HG02623 (cell line): ENCODE measurements around the gene PLEKHJ1.
A peak's percentile ranks its signal among the peaks of the same experiment; 100 is the strongest.

Experiments used
- ATAC-seq: cut with Tn5 transposase; IDR thresholded peaks from one replicate; pipeline ENCODE4 v1.9.1; 2021; ENCODE audit warnings: moderate library complexity; ENCODE audit not compliant: unreplicated experiment

The PLEKHJ1 gene

DNA sequence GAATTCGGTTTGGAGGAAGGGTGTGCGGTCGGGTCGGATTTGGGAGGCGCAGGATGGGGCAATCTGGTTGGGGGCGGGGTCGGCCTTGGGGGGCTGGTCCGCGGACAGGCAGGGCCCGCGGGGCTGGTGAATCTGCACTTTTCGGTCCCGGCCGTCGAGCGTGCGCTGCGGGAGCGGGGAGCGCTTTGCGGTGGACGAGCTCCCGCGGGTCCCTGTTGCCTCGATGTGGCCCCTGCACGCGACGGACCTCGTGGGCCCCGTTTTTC, 34.0 kb upstream of the PLEKHJ1 start:
- no peak for ATAC-seq

- ATAC-seq: peak; percentile 47
Measured at GRCh38 chr19:2269244-2270156, 33.4 kb upstream of the PLEKHJ1 start.

- no peak for ATAC-seq
Measured at GRCh38 chr19:2268861-2269243, 32.7 kb upstream of the PLEKHJ1 start.

- no peak for ATAC-seq
Measured at GRCh38 chr19:2268480-2268830, 32.3 kb upstream of the PLEKHJ1 start.

- ATAC-seq: no peak
Measured at GRCh38 chr19:2266183-2266993, 30.3 kb upstream of the PLEKHJ1 start.

DNA sequence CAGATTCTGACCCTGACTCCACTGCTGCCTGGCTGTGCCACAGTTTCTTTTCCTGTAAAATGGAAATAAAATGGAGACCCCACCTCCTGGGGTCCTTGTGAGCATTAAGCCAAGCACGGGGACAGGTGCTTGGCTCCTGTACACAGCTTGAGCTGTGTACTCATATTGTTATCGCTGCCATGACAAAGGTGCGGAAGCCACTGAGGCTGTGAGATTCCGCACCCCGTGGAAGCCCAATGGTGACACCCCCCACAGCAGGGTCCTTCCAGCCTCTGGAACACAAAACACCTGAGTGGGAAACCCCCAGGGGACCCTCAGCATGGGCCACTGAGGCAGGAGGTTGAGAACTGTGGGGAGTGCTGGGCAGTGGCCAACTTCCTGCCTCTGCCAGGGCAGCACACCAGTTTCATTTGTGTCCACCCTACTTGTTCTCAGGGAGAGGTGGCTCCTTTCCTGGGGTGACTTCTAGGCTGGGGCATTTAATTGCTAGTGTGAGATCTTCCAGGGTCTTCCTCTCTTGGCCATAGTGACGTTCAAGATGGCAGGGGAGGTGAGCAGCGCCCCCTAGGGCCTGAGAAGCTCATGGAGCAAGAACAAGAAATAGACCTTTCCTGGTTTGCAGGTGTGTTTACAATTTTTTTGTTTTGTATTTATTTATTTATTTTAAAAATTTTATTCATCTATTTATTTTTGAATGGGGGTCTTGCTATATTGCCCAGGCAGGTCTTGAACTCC, 25.5 kb upstream of the PLEKHJ1 start:
- ATAC-seq: no peak

DNA sequence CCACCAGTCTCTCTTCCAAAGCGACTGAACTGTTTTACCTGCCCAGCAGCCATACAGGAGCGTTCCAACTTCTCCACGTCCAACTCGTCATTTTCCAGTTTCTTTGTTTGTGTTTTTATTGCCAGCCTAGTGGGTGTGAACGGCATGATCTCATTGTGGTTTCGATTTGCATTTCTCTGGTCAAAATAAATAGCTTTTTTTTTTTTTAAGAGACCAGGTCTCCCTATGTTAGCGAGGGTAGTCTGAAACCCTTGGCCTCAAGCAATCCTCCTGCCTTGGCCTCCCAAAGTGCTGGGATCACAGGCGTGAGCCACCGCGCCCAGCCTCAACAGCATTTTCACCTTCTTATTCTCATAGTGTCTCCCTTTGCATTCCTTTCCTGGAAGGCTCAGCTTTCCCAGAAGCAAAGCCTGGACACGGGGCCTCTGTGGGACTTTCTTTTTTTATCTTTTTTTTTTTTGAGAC, 24.2 kb upstream of the PLEKHJ1 start:
- ATAC-seq: no peak

GRCh38 chr19:2259336-2259735, 23.2 kb upstream of the PLEKHJ1 start:
- ATAC-seq: no peak

GRCh38 chr19:2255982-2256685, 20.0 kb upstream of the PLEKHJ1 start, which contains the start of gene JSRP1:
JSRP1 (minus strand) TSS chr19:2256417; CDS start chr19:2255314, 1,103 bp downstream.
- no peak for ATAC-seq

GRCh38 chr19:2255112-2255845, 19.1 kb upstream of the PLEKHJ1 start:
- ATAC-seq: no peak

- ATAC-seq: no peak
Measured at GRCh38 chr19:2254064-2254872, 18.1 kb upstream of the PLEKHJ1 start.

GRCh38 chr19:2253106-2254063, 17.3 kb upstream of the PLEKHJ1 start:
- no peak for ATAC-seq

DNA sequence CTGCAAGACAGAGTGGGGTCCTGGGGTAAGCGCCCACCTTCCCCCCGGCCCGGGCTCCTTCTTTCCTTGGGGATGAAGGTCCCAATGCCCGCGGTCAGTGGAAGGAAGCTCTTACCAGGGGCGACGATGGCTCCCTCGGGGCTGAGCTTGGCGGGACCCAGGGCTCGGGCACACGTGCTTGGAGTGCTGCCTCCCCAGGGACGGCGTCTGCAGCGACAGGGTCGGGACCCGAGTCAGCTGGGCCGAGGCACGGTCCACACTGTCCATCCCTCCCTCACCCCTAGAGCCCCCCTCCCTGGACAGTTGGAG, 16.6 kb upstream of the PLEKHJ1 start:
- ATAC-seq: no peak

GRCh38 chr19:2252055-2252796, 16.1 kb upstream of the PLEKHJ1 start:
- ATAC-seq: no peak

DNA sequence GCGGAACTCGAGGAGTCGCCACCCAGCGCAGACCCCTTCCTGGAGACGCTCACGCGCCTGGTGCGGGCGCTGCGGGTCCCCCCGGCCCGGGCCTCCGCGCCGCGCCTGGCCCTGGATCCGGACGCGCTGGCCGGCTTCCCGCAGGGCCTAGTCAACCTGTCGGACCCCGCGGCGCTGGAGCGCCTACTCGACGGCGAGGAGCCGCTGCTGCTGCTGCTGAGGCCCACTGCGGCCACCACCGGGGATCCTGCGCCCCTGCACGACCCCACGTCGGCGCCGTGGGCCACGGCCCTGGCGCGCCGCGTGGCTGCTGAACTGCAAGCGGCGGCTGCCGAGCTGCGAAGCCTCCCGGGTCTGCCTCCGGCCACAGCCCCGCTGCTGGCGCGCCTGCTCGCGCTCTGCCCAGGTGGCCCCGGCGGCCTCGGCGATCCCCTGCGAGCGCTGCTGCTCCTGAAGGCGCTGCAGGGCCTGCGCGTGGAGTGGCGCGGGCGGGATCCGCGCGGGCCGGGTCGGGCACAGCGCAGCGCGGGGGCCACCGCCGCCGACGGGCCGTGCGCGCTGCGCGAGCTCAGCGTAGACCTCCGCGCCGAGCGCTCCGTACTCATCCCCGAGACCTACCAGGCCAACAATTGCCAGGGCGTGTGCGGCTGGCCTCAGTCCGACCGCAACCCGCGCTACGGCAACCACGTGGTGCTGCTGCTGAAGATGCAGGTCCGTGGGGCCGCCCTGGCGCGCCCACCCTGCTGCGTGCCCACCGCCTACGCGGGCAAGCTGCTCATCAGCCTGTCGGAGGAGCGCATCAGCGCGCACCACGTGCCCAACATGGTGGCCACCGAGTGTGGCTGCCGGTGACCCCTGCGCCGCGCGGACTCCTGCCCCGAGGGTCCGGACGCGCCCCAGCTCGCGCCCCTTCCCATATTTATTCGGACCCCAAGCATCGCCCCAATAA, 15.3 kb upstream of the PLEKHJ1 start:
- ATAC-seq: no peak

DNA sequence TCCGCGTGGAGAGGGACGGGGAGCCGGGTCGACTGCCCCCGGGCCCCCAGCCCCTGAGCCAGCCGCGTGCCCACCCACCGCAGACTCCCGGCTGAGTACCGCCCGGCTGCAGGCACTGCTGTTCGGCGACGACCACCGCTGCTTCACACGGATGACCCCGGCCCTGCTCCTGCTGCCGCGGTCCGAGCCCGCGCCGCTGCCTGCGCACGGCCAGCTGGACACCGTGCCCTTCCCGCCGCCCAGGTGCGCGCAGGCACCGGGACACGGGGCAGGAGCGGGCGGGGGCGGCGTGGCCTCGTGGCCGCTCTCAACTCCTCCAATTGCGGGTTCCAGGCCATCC, 14.6 kb upstream of the PLEKHJ1 start:
- ATAC-seq: no peak
